Measurements from ENCODE around the gene PCLAF. TPM values are rescaled to one million over a fixed set of nuclear protein-coding genes. Genes with fewer than 3 reads are reported as not detected.

Gene PCLAF
- total RNA-seq, 1 donor from 2014 or later = 3.2 TPM

GRCh38 chr15:64314456-64314855 lies 66.8 kb downstream of the PCLAF start:
- Histone ChIP-seq H3K27me3 (ENCODE audit: control insufficient read depth, insufficient read depth, low read length) (no peaks in the 10 kb centered on the region), H3K4me3 (ENCODE audit: low read depth, low read length) (no peak overlapping the region), H3K36me3 (ENCODE audit: control insufficient read depth, insufficient read depth, low read length) (no peaks in the 10 kb centered on the region)
- DNase-seq (ENCODE audit: low read depth) (no peak), FAIRE-seq (no peak)
- TF ChIP-seq CTCF (IDR thresholded peaks at IDR 0.05; ENCODE audit: insufficient read depth, low read length, severe bottlenecking) = no peak

Other genes starting within 250 kb of the PCLAF start
- under 0.01 and 0.13 TPM in 2 replicates for gene SNX22, start 229.7 kb downstream of the PCLAF start, total RNA-seq
- 667 and 1,074 TPM in 2 replicates for gene PPIB, start 218.4 kb downstream of the PCLAF start, total RNA-seq
- 26.3 and 27.8 TPM in 2 replicates for gene CSNK1G1, start 25.3 kb downstream of the PCLAF start, total RNA-seq
- gene TRIP4, start 6.4 kb upstream of the PCLAF start, total RNA-seq = 8.2 and 11.3 TPM in 2 replicates
- gene ZNF609, start 79.1 kb upstream of the PCLAF start, total RNA-seq = 11.3 and 17.0 TPM in 2 replicates

Data from bronchial epithelial cell (primary cell).